Left lung (tissue), 10 donors: ENCODE data around the gene ANKS1B. TPM values are rescaled to one million over a fixed set of nuclear protein-coding genes. Genes with fewer than 3 reads are reported as not detected.

Source experiments
- ATAC-seq: fragments of 200-7000 bp; cut with Tn5 transposase; one replicate; pipeline ENCODE4 v1.9.1; 2020; ENCODE audit warnings: moderate library complexity
- DNase-seq, 4 donors: peaks; one replicate each; pipeline ENCODE4 v3.0.0-alpha.2; 2013 to 2020
- H3K27ac ChIP-seq, 2 donors: fragments of 200-600 bp; sonication (generic) in 1 of 2; one replicate each; pipeline versions ENCODE4 v1.5.0 to v1.8.0; 2020 to 2021
- H3K27me3 ChIP-seq, 2 donors: fragments of 200-600 bp; sonication (generic) in 1 of 2; one replicate each; pipeline versions ENCODE4 v1.5.0 to v1.8.0; 2020 to 2021
- H3K36me3 ChIP-seq, 2 donors: fragments of 200-600 bp; sonication (generic) in 1 of 2; one replicate each; pipeline versions ENCODE4 v1.5.0 to v1.8.0; 2020 to 2021
- H3K4me1 ChIP-seq, 2 donors: fragments of 200-600 bp; one replicate each; pipeline ENCODE4 v1.8.0; 2021
- H3K4me3 ChIP-seq, 2 donors: fragments of 200-600 bp; sonication (generic) in 1 of 2; one replicate each; pipeline versions ENCODE4 v1.5.0 to v1.8.0; 2020 to 2021; ENCODE audit warnings: mild to moderate bottlenecking in 1 of 2
- H3K9me3 ChIP-seq, 2 donors: fragments of 200-600 bp; sonication (generic) in 1 of 2; one replicate each; pipeline versions ENCODE4 v1.5.0 to v1.8.0; 2020 to 2021
- CTCF ChIP-seq, 2 donors: fragments of 200-600 bp; sonication (generic) in 1 of 2; IDR thresholded peaks; one replicate each; pipeline versions ENCODE4 v1.5.0 to v1.8.0; 2021; ENCODE audit warnings: antibody characterized with exemption in 2 of 2
- intact Hi-C, 2 donors: fragments of 100-400 bp; cut with DNase I; formaldehyde crosslinking; loops; one replicate each; pipeline versions ENCODE4 v1.11.2 to v1.14.2; 2022
- polyA plus RNA-seq, 6 donors: library from polyadenylated mRNA; unstranded; fragments of 120-200 nt; gene quantifications; one replicate each; pipeline ENCODE4 v1.2.1, GENCODE V29; 2013; ENCODE audit not compliant: insufficient read length in 6 of 6
- total RNA-seq, 2 donors: library from RNA; stranded (reverse); fragmentation: NEBNext Ultra II Directional; extraction: Animal tissue kit (Norgen Biotek cat#: 25700); gene quantifications; one replicate each; pipeline ENCODE4 v1.2.1, GENCODE V29; 2021
- donor health status: DM: no; HTN: yes; CAD: no.
- donor health status: DM: no; HTN: no; CAD: no.

Gene ANKS1B
- total and polyA plus RNA-seq, 8 donors = 4.9 to 31.8 (median 14.9) TPM

GRCh38 chr12:99170037-99170436 lies 814.7 kb downstream of the ANKS1B start:
- Histone ChIP-seq H3K36me3 (no peaks in the 10 kb centered on the region), H3K27me3 (no peaks in the 10 kb centered on the region), H3K27ac (no peak overlapping the region), H3K4me1 (no peaks in the 10 kb centered on the region), H3K4me3 (no peak overlapping the region), H3K9me3 (no peaks in the 10 kb centered on the region)
- TF ChIP-seq CTCF (IDR thresholded peaks at IDR 0.05) = no peak
- no peak for ATAC-seq
- intact Hi-C loops = no loop called here
- no peak for DNase-seq

GRCh38 chr12:99157946-99158345 lies 826.8 kb downstream of the ANKS1B start:
- DNase-seq = no peak

GRCh38 chr12:99154983-99155336 lies 829.8 kb downstream of the ANKS1B start:
- no peak for TF ChIP-seq CTCF (IDR thresholded peaks at IDR 0.05)
- intact Hi-C loops = no loop called here
- no peak for DNase-seq

More at GRCh38 chr12:99157946-99158345, 826.8 kb downstream of the ANKS1B start:
- H3K9me3 ChIP-seq = no peaks in the 10 kb centered on the region
- H3K36me3 ChIP-seq = no peaks in the 10 kb centered on the region
- H3K27ac ChIP-seq = no peak overlapping the region
- H3K4me3 ChIP-seq = no peak overlapping the region
- TF ChIP-seq CTCF (IDR thresholded peaks at IDR 0.05) = no peak
- no peak for ATAC-seq
- no peaks in the 10 kb centered on the region for H3K27me3 ChIP-seq
- intact Hi-C loops = no loop called here
- H3K4me1 ChIP-seq = no peaks in the 10 kb centered on the region

GRCh38 chr12:99154216-99154982 lies 830.3 kb downstream of the ANKS1B start:
- H3K4me3 ChIP-seq = no peak overlapping the region
- DNase-seq = no peak
- intact Hi-C loops = no loop called here
- no peak for ATAC-seq
- H3K27me3 ChIP-seq = no peaks in the 10 kb centered on the region
- H3K27ac ChIP-seq = no peak overlapping the region
- no peak for TF ChIP-seq CTCF (IDR thresholded peaks at IDR 0.05)
- no peaks in the 10 kb centered on the region for H3K9me3 ChIP-seq
- H3K4me1 ChIP-seq = no peaks in the 10 kb centered on the region
- no peaks in the 10 kb centered on the region for H3K36me3 ChIP-seq

More at GRCh38 chr12:99154983-99155336, 829.8 kb downstream of the ANKS1B start:
- Histone ChIP-seq H3K4me1 (no peaks in the 10 kb centered on the region), H3K27ac (no peak overlapping the region), H3K36me3 (no peaks in the 10 kb centered on the region), H3K27me3 (no peaks in the 10 kb centered on the region), H3K4me3 (no peak overlapping the region), H3K9me3 (no peaks in the 10 kb centered on the region)
- no peak for ATAC-seq

- intact Hi-C loops = no loop called here
- DNase-seq (no peak), ATAC-seq (no peak)
- Histone ChIP-seq H3K27ac (no peak overlapping the region), H3K4me1 (no peaks in the 10 kb centered on the region), H3K4me3 (no peak overlapping the region), H3K27me3 (no peaks in the 10 kb centered on the region), H3K9me3 (no peaks in the 10 kb centered on the region), H3K36me3 (no peaks in the 10 kb centered on the region)
- TF ChIP-seq CTCF (IDR thresholded peaks at IDR 0.05) = no peak
These were observed 831.4 kb downstream of the ANKS1B start for GRCh38 chr12:99153293-99153692.
